Activated naive CD4-positive, alpha-beta T cell treated with anti-CD3 and anti-CD28 coated beads, Interleukin-2, amount 50 U/mL, for 16 hours (primary cell): Measurements from ENCODE around the gene JKAMP.
"Not testable (repeated sequence)": the region's sequence is repeated elsewhere in the genome, so short reads cannot be mapped to it uniquely, and the experiment has no call there.

Source experiments
- DNase-seq: peaks from one replicate; pipeline ENCODE4 v3.0.0-alpha.2; 2020

JKAMP gene

GRCh38 chr14:59483819-59484638 lies at the start of gene JKAMP, which contains the start of gene L3HYPDH:
Gene JKAMP, plus strand, starts transcription at chr14:59484517. Its CDS starts 73 bp downstream, at chr14:59484590.
Gene L3HYPDH, minus strand, starts transcription at chr14:59484408. Its CDS starts 92 bp downstream, at chr14:59484316.
- peak; percentile 99 for DNase-seq

- DNase-seq = no peak
Measured at GRCh38 chr14:59435101-59435500, 49.2 kb upstream of the JKAMP start.

GRCh38 chr14:59435987-59436386 lies 48.3 kb upstream of the JKAMP start:
- no peak for DNase-seq

GRCh38 chr14:59438195-59438647 lies 46.1 kb upstream of the JKAMP start:
- no peak for DNase-seq

- no peak for DNase-seq
Measured at GRCh38 chr14:59439256-59439965, 44.9 kb upstream of the JKAMP start.

GRCh38 chr14:59448673-59449072 lies 35.6 kb upstream of the JKAMP start:
- not testable (repeated sequence) for DNase-seq

GRCh38 chr14:59450716-59451115 lies 33.6 kb upstream of the JKAMP start:
- no peak for DNase-seq

GRCh38 chr14:59451849-59452248 lies 32.5 kb upstream of the JKAMP start:
- no peak for DNase-seq

GRCh38 chr14:59454139-59454538 lies 30.2 kb upstream of the JKAMP start:
- DNase-seq = no peak

GRCh38 chr14:59455411-59455810 lies 28.9 kb upstream of the JKAMP start:
- DNase-seq = no peak

GRCh38 chr14:59458486-59458885 lies 25.8 kb upstream of the JKAMP start:
- DNase-seq = no peak

- no peak for DNase-seq
Measured at GRCh38 chr14:59460378-59460777, 23.9 kb upstream of the JKAMP start.

- DNase-seq = no peak
Measured at GRCh38 chr14:59461891-59462290, 22.4 kb upstream of the JKAMP start.

- peak; percentile 43 for DNase-seq
Measured at GRCh38 chr14:59463787-59464485, 20.4 kb upstream of the JKAMP start.

- DNase-seq = peak; percentile 48
Measured at GRCh38 chr14:59464486-59465315, 19.6 kb upstream of the JKAMP start.

- peak; percentile 31 for DNase-seq
Measured at GRCh38 chr14:59465316-59466135, 18.8 kb upstream of the JKAMP start, which contains the start of gene GPR135. Gene GPR135, minus strand, starts transcription at chr14:59465380. Its CDS starts 154 bp downstream, at chr14:59465226.

- DNase-seq = no peak
Measured at GRCh38 chr14:59474172-59474571, 10.1 kb upstream of the JKAMP start.

GRCh38 chr14:59475709-59476108 lies 8.6 kb upstream of the JKAMP start:
- no peak for DNase-seq

- no peak for DNase-seq
Measured at GRCh38 chr14:59478540-59478939, 5.8 kb upstream of the JKAMP start.

- DNase-seq = no peak
Measured at GRCh38 chr14:59480166-59480565, 4.2 kb upstream of the JKAMP start.

- no peak for DNase-seq
Measured at GRCh38 chr14:59481407-59481806, 2.9 kb upstream of the JKAMP start.
